PC-3 (cell line): ENCODE data around the gene PDF. TPM values are rescaled to one million over a fixed set of nuclear protein-coding genes. Genes with fewer than 3 reads are reported as not detected.

Experiments
- ATAC-seq: fragments of 200-7000 bp; cut with Tn5 transposase; 2 replicates; pipeline ENCODE4 v1.9.1; 2020; ENCODE audit warnings: mild to moderate bottlenecking, moderate library complexity
- BruUV-seq: library from RNA; stranded (reverse); fragments of 400-500 nt; replicated peaks from 2 replicates; lab custom pipeline; 2021; lab: Mats Ljungman, UMichigan
- CTCF ChIA-PET: fragments of 300-600 bp; sonication (Branson Sonifier 250); formaldehyde crosslinking; loops from one replicate; lab custom pipeline; 2022; ENCODE audit warnings: antibody characterized with exemption; lab: Charles Lee
- POLR2A ChIA-PET: fragments of 300-600 bp; sonication (Branson Sonifier 250); formaldehyde crosslinking; loops from one replicate; lab custom pipeline; 2022; ENCODE audit warnings: antibody characterized with exemption; ENCODE audit not compliant: unreplicated experiment; lab: Charles Lee
- DNase-seq: peaks from one replicate; pipeline ENCODE4 v3.0.0-alpha.2; 2015
- H2AFZ ChIP-seq: fragments of 300-600 bp; sonication (generic); 2 replicates; pipeline ENCODE4 v1.6.0; 2016; ENCODE audit warnings: antibody characterized with exemption, low read length
- H3F3A ChIP-seq: fragments of 300-600 bp; sonication (generic); one replicate; pipeline ENCODE4 v1.6.0; 2017; ENCODE audit warnings: antibody characterized with exemption, low read length, control low read depth, mild to moderate bottlenecking; ENCODE audit not compliant: unreplicated experiment
- H3K27ac ChIP-seq: fragments of 300-600 bp; sonication (generic); 2 replicates; pipeline ENCODE4 v1.5.1; 2016; ENCODE audit warnings: mild to moderate bottlenecking, low read length
- H3K27me3 ChIP-seq: fragments of 300-600 bp; sonication (generic); 2 replicates; pipeline ENCODE4 v1.6.1; 2016; ENCODE audit warnings: low read length, mixed read lengths
- H3K36me3 ChIP-seq: fragments of 300-600 bp; sonication (generic); 2 replicates; pipeline ENCODE4 v1.6.1; 2016; ENCODE audit warnings: low read depth, mixed run types, low read length, mixed read lengths
- H3K4me1 ChIP-seq: fragments of 300-600 bp; sonication (generic); 2 replicates; pipeline ENCODE4 v1.5.1; 2016; ENCODE audit warnings: low read length; ENCODE audit not compliant: insufficient read depth
- H3K4me2 ChIP-seq: fragments of 300-600 bp; sonication (generic); 2 replicates; pipeline ENCODE4 v1.6.0; 2016; ENCODE audit warnings: low read length
- H3K4me3 ChIP-seq: fragments of 300-600 bp; sonication (generic); 2 replicates; pipeline ENCODE4 v1.5.1; 2016; ENCODE audit warnings: mild to moderate bottlenecking, low read length, mixed read lengths
- H3K79me2 ChIP-seq: fragments of 300-600 bp; sonication (generic); 2 replicates; pipeline ENCODE4 v1.6.1; 2017; ENCODE audit warnings: low read length, mixed read lengths
- H3K9ac ChIP-seq: fragments of 300-600 bp; sonication (generic); 2 replicates; pipeline ENCODE4 v1.6.0; 2016; ENCODE audit warnings: mild to moderate bottlenecking, low read length
- H3K9me2 ChIP-seq: fragments of 300-600 bp; sonication (generic); replicated peaks from 2 replicates; pipeline ENCODE4 v1.6.1; 2016; ENCODE audit warnings: mixed run types, low read length, mixed read lengths
- H3K9me3 ChIP-seq: fragments of 300-600 bp; sonication (generic); 2 replicates; pipeline ENCODE4 v1.6.1; 2016; ENCODE audit warnings: low read length, mixed read lengths
- H4K20me1 ChIP-seq: fragments of 300-600 bp; sonication (generic); 2 replicates; pipeline ENCODE4 v1.6.1; 2016; ENCODE audit warnings: low read length, mixed read lengths
- EZH2 ChIP-seq: fragments of 300-600 bp; sonication (generic); IDR thresholded peaks from one replicate; pipeline ENCODE4 v1.6.1; 2017; ENCODE audit warnings: antibody characterized with exemption, mild to moderate bottlenecking, low read length; ENCODE audit not compliant: unreplicated experiment
- EZH2phosphoT487 ChIP-seq: fragments of 300-600 bp; sonication (generic); IDR thresholded peaks from 2 replicates; pipeline ENCODE4 v1.6.1; 2018; ENCODE audit warnings: mild to moderate bottlenecking, antibody characterized with exemption, low read length, borderline replicate concordance
- intact Hi-C: fragments of 100-400 bp; cut with micrococcal nuclease; formaldehyde crosslinking; loops from 2 replicates; pipeline ENCODE4 v1.9.0; 2023
- total RNA-seq: library from RNA; depleted of rRNA; stranded (reverse); fragments of >200 nt; gene quantifications from 2 replicates; pipeline ENCODE4 v1.2.3, GENCODE V29; 2014
- TF ChIP-seq, protein P1 (sequence below): fragments of 300-600 bp; sonication (generic); conservative IDR thresholded peaks from 2 replicates; pipeline ENCODE4 v1.5.1; 2017; ENCODE audit warnings: antibody characterized with exemption, low read depth, mild to moderate bottlenecking, low read length

The PDF gene
- total RNA-seq, 1 experiment from 2014 or later: 30.6 TPM

GRCh38 chr16:69318177-69318910 is 12.0 kb downstream of the PDF start:
- POLR2A ChIA-PET: no interaction called here
- peaks cover 27% of the 10 kb centered on the region; the same call in 1 of the 2 replicates for H3K36me3 ChIP-seq
- no peak for TF ChIP-seq EZH2phosphoT487
- no peak for TF ChIP-seq EZH2
- TF ChIP-seq, protein P1, sequence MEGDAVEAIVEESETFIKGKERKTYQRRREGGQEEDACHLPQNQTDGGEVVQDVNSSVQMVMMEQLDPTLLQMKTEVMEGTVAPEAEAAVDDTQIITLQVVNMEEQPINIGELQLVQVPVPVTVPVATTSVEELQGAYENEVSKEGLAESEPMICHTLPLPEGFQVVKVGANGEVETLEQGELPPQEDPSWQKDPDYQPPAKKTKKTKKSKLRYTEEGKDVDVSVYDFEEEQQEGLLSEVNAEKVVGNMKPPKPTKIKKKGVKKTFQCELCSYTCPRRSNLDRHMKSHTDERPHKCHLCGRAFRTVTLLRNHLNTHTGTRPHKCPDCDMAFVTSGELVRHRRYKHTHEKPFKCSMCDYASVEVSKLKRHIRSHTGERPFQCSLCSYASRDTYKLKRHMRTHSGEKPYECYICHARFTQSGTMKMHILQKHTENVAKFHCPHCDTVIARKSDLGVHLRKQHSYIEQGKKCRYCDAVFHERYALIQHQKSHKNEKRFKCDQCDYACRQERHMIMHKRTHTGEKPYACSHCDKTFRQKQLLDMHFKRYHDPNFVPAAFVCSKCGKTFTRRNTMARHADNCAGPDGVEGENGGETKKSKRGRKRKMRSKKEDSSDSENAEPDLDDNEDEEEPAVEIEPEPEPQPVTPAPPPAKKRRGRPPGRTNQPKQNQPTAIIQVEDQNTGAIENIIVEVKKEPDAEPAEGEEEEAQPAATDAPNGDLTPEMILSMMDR: no peak
- BruUV-seq: no TSS peak
- H4K20me1 ChIP-seq: no peaks in the 10 kb centered on the region
- H3F3A ChIP-seq: no peaks in the 10 kb centered on the region
- no peak overlapping the region for H3K4me3 ChIP-seq
- no peak for DNase-seq
- no peaks in the 10 kb centered on the region for H3K4me1 ChIP-seq
- H3K27ac ChIP-seq: no peak overlapping the region
- peak; percentile 72 for ATAC-seq
- H2AFZ ChIP-seq: no peak overlapping the region
- no peaks in the 10 kb centered on the region for H3K9me2 ChIP-seq
- no peak overlapping the region for H3K9ac ChIP-seq
- no peaks in the 10 kb centered on the region for H3K9me3 ChIP-seq
- peaks cover 20% of the 10 kb centered on the region for H3K79me2 ChIP-seq
- H3K27me3 ChIP-seq: no peaks in the 10 kb centered on the region
- CTCF ChIA-PET: no interaction called here
- intact Hi-C loops: no loop called here
- no peak overlapping the region for H3K4me2 ChIP-seq

DNA sequence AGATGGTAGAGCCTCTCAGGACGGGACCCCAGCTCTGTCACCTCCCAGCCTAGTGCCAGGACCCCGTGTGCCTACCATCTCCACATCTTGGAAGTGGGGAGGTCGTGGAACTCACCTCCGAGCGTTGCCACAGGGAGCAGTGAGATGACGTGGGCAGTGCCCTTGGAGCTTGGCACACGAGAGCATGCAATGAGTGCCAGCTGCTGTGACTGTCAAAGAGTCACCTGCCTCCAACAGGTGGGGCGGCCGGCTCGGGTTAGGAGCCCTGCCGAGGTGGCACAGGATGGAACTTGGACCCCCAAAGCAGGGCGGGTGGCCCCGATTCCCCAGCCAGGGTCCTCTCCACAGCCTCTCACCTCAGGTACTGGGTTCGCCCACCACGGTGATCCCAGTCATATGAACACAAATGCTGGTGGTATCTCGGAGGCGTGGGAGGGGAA is 13.8 kb downstream of the PDF start:
- Histone ChIP-seq H3K9me3 (no peaks in the 10 kb centered on the region), H3K4me1 (no peaks in the 10 kb centered on the region), H3K79me2 (peaks cover 30% of the 10 kb centered on the region), H3K9me2 (no peaks in the 10 kb centered on the region), H3K36me3 (peaks cover 22% of the 10 kb centered on the region; the same call in 1 of the 2 replicates), H4K20me1 (no peaks in the 10 kb centered on the region), H3K27me3 (no peaks in the 10 kb centered on the region), H3K9ac (no peak overlapping the region), H3K4me2 (no peak overlapping the region), H2AFZ (no peak overlapping the region), H3K4me3 (no peak overlapping the region), H3K27ac (no peak overlapping the region), H3F3A (no peaks in the 10 kb centered on the region)
- POLR2A ChIA-PET: no interaction called here
- ATAC-seq (no peak), DNase-seq (no peak)
- no TSS peak for BruUV-seq
- TF ChIP-seq EZH2phosphoT487 (no peak), EZH2 (no peak)
- TF ChIP-seq, protein P1: no peak
- CTCF ChIA-PET: no interaction called here
- intact Hi-C loops: no loop called here
